PC-9 (cell line): Measurements from ENCODE around the gene EGR1.

Source experiments
- CTCF ChIP-seq: fragments of 200-600 bp; sonication (generic); conservative IDR thresholded peaks from 2 replicates; pipeline ENCODE4 v1.6.1; 2017; ENCODE audit warnings: mixed run types, antibody characterized with exemption, mild to moderate bottlenecking, moderate library complexity
- EZH2 ChIP-seq: fragments of 200-600 bp; sonication (generic); IDR thresholded peaks from 2 replicates; pipeline ENCODE4 v1.8.0; 2017; ENCODE audit warnings: antibody characterized with exemption, low read depth

- no peak for TF ChIP-seq CTCF
- no peak for TF ChIP-seq EZH2
Measured at GRCh38 chr5:138488481-138488945, 23.2 kb downstream of the EGR1 start.
